ENCODE results near the gene HPDL.

Gene HPDL

DNA sequence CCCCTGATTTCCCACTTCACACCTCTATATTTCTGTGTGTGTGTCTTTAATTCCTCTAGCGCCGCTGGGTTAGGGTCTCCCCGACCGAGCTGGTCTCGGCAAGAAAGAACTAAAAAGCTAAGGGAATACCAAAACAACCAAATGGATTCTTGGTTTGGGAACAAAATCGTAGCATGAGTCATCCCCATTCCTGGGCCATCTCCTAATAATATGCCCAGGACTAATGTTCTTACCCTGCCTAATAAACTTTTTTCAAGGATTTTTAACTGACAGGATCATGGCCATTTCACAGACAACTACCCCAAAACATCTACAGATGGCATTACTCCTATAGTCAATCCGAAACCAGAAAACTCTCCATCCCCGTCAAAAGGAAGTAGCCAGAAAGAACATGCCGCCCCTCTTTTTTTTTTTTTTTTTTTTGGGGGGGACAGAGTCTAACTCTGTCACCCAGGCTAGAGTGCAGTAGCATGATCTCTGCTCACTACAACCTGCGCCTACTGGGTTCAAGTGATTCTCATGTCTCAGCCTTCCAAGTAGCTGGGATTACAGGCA lies 4.1 kb upstream of the HPDL start:
- no peak for DNase-seq (ENCODE audit: low read depth)

DNA sequence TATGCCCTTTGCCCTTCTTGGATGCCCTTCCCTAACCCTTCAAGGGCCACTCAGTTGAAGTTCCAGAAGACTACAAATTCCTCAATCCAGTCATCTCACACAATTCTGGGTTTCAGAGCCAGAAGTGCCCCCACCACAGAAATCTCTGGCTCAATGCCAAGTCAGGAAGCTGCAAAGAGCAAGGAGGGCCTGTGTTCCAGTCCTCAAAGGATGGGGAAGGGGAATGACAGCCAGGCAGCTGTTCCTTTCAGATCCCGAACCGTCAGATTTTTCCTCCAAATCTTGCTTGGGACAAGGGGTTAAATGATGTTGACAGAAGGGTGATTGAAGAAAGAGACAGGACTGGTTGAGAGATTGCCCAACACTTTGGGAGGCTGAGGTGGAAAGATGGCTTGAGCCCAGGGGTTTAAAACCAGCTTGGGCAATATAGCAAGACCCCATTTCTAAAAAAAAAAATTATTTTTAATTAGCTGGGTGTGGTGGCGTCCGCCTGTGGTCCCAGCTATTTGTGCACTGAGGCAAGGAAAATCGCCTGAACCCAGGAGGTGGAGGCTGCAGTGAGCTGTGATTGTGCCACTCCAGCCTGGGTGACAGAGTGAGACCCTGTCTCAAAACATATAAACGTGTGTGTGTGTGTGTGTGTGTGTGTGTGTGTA lies 716 bp upstream of the HPDL start:
- no peak for DNase-seq (ENCODE audit: low read depth)

DNA sequence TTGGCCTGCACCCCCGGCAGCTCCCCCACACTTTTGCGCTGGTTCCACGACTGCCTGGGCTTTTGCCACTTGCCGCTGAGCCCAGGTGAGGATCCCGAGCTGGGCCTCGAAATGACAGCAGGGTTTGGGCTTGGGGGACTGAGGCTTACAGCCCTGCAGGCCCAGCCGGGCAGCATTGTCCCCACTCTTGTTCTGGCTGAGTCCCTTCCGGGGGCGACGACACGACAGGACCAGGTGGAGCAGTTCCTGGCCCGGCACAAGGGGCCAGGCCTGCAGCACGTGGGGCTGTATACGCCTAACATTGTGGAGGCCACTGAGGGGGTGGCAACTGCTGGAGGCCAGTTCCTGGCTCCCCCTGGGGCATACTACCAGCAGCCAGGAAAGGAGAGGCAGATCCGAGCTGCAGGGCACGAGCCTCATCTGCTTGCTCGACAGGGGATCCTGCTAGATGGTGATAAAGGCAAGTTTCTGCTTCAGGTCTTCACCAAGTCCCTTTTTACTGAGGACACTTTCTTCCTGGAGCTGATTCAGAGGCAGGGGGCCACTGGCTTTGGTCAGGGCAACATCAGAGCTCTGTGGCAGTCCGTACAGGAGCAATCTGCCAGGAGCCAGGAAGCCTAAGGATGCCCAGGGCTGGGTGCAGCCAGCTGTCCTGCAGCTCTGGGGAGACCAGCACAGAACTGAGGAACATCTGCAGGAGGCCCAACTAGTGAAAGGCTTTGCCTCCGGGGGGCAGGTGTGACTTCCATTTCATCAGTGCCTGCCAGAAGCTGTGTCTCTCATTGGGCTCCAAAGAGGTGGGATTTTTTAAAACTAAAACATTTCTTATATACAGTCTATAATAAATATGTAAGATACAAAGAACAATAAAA lies 1.2 kb downstream of the HPDL start:
- no peak for DNase-seq (ENCODE audit: low read depth)

DNA sequence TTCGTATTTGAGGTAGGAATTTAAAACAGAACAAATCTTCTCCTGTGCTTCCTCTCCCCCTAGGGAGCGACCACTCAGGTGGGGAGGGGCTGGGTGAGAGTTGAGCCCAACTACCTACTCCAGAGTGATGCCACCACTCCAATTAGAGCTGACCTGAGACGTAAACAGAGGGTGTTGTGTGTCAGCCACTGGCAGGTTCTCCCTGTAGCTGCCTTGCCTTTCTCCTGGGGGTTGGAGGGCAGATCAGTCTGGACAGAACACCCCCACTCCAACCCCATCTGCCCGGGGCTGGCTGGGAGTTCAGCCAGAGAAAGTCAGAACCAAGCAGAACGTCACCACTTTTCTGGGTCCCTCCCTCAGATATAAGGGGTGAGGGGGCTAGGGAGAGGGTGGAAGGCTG lies 2.0 kb downstream of the HPDL start:
- no peak for DNase-seq (ENCODE audit: low read depth)

DNA sequence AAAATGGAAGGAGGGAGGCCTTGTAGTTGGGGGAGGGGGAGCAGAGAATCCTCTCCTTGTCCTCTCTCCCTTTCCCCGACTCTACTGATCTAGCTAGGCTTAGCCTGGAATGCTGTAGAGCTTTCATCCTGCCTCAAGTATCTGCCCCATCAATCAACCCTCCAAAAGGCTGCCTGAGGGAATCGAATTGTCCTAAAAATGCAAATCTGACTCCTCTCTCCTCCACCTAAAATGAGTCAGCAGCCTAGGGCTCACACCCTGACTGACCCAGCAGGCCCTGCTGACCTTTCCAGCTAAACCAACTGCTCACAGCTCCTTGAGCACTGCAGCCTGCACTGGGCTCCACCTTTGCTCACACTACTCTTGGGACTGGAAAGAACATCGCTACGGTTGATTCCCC lies 2.8 kb downstream of the HPDL start:
- no peak for DNase-seq (ENCODE audit: low read depth)

DNA sequence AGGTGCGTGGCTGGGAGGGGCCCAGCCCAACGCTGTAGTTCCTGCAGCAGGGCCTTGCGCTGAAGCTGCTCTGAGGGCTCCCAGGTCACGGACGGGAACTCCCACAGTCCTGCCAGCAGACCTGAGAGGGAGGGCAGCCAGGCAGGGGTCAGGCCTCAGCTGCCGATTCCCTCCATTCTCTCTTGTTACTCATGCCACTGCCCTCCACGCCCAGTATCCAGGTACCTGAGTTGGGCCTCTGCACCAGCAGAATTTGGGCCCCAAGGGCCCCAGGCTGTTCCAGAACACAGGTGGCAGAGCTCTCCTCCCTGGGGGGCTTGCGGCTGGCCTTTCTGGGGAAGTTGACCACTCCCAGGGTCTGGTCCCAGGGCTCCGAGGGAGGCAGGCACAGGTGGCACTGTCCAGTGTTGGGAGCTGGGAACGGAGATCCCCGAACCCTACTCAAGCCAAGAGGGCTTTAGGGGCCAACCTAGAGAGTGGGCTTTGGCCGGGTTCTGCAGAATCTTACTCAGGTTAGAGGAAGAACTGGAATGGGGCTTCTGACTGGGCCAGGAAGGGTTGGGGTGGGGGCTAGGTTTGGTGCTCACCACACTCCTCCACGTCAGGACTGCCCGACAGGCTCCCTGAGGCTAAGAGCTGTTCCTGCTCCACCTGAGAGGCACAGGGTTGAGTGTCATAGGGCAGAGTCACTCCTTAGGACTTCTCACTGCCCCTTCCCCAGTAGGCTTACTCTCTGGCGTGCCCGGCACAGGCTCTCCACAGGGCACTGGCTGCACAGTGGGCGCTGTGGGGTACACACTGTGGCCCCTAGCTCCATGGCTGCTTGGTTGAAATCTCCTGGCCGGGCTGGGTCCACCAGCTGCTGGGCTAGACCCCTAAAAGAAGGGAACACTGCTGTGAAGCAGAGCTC lies 5.0 kb downstream of the HPDL start:
- no peak for DNase-seq (ENCODE audit: low read depth)

DNA sequence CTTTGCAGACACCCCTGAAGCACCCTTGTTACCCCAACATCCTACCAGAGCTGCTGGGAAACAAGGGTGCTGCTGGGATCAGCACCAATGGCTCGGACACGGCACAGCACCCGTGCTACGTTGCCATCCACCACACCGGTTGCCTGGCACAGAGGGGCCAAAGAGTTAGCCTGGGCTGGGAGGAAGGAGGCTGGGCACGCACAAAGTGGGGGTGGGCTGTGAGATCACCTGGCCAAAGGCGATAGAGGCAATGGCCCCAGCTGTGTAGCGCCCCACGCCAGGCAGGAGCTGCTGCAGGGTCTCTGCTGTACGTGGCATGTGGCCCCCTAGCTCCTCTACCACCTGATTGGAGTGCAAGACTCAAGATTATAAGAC lies 5.6 kb downstream of the HPDL start:
- DNase-seq (ENCODE audit: low read depth) = no peak

DNA sequence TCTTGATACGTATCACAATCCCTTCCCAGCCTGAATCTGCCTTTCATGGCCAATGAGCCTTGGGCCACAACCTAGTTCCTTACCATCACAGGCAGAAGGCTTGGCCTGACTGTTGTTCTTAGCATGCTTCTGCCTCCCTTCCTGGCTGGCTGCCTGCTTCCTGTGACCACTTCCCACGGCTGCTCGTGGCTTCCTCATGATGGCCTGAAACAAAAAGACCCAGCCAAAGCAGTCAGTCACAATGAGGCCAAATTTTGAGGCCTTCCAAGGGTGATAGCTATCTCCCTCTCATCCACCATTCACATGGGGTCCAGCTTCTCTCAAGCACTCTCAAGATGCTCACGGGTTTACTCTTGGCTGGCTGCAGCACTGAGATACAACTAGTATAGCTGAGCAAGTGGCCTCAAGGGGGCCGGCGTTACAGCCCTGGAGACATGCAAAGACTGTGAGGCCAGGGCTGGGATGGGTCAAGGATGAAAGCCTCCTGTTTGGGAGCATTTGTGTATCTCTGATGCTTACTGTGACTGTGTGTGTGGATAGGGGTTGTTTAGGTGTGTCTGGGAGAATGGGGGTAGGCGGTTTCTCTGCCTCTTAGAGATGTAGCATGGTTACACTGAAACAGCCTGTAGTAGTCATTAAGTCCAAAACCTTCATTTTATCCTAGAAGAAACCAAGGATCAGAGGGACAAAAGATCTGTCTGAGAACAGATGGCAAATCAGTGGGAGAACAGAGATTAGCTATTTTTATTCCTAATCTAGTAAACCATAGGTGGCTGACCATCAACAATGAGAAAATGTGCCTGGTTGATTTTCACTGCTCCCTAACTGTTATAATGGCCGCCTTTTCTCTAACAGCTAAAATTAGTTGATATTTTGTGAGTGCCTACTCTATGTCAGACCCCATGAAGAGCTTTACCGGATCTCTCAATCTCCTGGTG lies 7.9 kb downstream of the HPDL start:
- DNase-seq (ENCODE audit: low read depth) = no peak

DNA sequence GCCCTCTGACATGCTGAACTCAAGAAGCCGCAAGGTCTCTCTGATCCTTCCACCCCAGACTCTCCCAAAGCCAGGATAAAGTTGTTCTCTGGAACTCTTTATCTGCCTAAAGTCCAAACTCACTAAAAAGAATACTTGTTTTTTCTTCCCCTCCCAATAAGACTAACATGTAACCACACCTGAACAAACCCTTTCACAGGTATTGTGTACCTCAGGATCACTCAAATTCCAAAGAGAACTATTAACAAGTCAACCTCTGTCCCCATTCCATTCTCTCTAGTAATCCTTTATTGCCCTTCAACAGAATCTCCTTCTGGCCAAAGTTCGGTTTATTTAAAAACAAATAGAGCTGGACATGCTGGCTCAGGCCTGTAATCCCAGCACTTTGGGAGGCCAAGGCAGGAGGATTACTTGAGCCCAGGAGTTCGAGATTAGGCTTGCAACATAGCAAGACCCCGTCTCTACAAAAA lies 9.2 kb downstream of the HPDL start:
- DNase-seq (ENCODE audit: low read depth) = no peak

DNA sequence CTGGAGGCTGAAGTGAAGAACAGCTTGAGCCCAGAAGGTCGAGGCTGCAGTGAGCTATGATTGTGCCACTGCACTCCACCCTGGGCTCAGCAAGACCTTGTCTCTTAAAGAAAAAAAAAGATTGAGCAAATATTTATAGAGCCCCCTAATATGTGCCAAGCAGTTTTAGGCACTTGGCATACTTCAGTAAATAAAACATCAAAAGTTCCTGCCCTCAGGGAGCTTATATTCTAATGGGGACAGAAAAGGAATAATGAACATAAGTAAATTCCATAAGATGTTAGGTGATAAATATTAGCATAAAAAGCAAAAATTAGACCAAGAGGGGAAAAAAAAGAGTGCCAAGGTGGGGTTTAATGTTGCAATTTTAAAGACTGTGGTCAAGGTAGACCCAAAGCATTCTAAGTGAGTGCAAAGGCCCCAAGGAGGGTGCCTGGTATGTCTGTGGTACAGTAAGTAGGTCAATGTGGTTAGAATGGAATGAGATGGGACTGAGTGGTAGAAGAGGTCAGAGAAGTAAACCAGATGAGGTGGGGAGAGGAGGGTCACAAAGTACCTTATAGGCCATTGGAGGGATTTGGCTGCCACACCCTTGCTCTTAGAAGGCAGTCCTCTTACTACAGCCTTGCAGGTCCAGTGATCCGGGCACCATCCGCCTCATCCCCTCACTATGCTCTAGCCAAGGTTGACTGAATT lies 11.1 kb downstream of the HPDL start:
- DNase-seq (ENCODE audit: low read depth) = no peak

DNA sequence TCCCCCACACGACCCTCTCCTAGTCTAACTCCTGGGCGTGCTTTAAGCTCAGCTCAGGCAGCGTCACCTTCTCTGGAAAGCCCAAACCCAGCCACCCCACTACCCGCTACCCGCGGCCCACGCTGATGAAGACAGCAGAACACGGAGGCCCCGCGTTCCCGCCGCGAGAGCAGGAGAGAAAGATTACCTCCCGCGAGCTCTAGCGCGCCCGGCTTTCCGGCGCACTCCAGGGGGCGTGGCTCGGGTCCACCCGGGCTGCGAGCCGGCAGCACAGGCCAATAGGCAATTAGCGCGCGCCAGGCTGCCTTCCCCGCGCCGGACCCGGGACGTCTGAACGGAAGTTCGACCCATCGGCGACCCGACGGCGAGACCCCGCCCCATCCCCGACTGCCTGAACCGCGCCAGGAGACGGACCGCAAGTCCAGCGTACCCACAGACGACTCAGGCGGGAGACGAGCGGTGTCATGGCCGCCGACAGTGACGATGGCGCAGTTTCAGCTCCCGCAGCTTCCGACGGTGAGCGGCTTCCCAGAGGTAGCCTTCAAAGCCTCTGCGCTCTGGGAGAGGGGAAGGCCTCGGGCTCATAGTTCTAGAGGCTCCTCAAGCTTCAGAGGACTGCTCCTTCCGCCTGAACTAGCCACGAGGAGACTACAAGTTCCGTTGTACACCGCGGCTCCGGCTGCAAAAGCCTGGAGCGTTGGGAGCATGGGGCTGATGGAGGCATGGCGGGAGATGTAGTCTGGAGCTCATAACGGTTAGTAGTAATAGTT lies 13.3 kb downstream of the HPDL start, which contains the start of the genes MUTYH and TOE1:
Gene MUTYH (minus strand): TSS at position 652 of the 770 bp plus-strand sequence. CDS start 5,935 bp downstream, outside the sequence.
Gene TOE1 (plus strand): TSS at position 382 of the 770 bp plus-strand sequence. CDS start 83 bp downstream, at position 465.
- peak; percentile 89 for DNase-seq (ENCODE audit: low read depth)

DNA sequence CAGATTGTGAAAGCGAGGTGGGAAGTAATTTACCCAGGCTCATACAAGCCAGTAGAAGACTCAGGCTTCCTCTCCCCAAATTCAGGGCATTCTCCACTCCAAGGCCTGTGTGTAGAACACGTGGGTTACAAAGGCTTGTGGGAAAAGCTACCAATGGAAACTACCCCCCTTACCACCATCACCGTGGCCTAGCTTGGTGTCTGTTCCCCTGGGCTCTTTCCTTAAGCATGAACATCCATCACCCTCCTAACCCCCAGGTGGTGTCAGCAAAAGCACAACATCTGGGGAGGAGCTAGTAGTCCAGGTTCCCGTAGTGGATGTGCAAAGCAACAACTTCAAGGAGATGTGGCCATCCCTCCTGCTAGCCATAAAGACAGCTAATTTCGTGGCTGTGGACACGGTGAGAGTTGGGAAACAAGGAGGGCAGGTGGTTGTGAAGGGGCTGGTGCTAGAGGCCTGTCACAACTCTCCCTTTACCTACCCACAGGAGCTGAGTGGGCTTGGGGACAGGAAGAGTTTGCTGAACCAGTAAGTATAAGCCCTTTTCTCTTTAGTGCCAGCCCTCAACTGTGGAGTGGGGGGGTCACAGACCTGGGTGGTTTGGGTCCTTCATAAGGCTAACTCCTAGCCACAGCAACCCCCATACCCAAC lies 14.2 kb downstream of the HPDL start:
- DNase-seq (ENCODE audit: low read depth) = no peak

DNA sequence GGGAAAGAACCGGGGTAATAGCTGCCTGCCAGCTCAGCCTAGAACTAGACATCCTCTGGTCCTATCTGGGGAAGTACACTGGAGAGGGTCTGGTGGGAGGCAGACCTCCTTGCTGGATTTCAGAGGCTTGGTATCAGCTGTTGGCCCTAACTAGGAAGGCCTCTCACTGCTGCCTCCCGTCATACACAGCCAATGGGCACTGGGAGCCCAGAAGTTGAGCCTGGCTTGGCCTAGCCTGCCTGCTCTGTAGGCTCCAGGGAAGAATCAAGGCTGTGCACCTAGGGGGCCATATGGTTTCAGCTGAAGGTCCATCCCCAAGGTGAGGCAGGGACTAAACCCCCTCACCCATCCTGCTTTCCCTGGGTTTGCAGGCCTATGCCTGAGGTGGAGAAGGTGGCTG lies 17.8 kb downstream of the HPDL start:
- DNase-seq (ENCODE audit: low read depth) = no peak

DNA sequence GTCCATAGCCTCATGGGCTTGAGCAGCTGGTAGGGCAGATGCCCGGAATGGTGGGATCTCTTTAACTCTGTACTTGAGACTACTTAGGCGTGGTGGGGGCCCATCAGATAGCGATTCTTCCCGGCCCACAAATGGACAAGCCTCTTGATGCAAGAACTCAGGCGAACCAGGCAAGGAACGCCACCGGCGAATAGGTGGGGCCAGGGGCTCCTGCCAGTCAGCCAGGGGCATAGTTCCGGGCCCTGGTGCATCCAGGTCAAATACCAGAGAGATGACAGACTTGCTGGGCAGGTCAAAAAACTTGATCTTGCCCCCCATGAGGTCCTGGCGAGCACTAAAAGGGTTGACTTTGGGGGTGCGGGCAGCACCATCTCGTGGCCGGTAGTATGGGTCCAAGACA lies 18.3 kb downstream of the HPDL start:
- DNase-seq (ENCODE audit: low read depth) = no peak

DNA sequence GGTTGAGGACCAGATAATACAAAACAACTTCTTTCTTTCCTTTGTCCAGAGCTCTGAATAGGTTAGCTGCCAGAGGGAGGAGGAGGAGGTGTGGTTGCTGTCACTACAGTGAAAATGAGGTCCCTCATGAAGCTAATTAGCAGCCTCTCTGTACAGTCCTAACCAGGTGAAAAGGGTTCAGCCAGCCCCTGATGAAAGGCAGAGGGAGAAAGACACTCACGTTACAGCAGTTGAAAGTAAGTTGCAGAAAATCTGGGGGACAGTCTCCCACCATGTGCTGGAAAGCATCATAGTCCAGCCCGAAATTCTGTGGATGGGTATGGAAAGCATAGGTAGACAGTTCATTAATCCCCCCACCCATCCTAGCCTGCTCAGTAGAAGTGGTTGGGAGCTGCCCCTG lies 19.8 kb downstream of the HPDL start:
- no peak for DNase-seq (ENCODE audit: low read depth)

DNA sequence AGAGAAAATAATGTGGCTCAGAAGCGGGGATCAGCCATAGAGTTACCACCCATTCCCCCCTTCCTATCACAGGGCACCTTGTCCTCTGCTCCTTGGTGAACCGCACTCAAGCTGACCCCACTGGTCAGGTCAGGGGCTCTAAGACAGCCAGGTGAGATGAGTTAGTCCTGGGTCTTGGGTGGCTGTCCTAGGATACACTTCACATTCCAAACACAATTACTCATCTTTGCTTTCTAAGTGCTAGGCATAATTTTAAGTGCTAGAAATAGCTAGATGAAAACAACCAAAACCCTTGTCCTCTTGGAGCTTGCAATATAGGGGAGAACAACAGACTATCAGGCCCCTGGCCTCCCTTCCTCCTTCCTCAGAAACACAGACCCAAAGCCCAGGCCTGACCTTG lies 21.3 kb downstream of the HPDL start:
- no peak for DNase-seq (ENCODE audit: low read depth)

DNA sequence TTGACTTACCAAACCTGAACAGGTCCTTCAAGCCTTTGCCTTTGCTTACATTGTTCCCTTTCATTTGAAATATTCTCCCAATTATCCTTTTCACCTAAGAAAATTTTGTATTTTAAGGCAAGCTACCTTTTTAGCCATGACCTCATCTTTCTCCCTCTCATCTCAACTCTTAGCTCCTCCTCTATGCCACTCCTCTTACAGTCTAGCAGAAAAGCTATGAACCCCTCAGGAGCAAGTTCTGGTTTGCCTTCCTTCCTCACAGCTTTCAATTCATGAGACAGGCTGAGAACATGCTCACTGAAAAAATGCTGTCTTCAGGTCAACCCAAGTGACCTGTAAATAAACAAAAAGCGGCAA lies 21.9 kb downstream of the HPDL start:
- no peak for DNase-seq (ENCODE audit: low read depth)

DNA sequence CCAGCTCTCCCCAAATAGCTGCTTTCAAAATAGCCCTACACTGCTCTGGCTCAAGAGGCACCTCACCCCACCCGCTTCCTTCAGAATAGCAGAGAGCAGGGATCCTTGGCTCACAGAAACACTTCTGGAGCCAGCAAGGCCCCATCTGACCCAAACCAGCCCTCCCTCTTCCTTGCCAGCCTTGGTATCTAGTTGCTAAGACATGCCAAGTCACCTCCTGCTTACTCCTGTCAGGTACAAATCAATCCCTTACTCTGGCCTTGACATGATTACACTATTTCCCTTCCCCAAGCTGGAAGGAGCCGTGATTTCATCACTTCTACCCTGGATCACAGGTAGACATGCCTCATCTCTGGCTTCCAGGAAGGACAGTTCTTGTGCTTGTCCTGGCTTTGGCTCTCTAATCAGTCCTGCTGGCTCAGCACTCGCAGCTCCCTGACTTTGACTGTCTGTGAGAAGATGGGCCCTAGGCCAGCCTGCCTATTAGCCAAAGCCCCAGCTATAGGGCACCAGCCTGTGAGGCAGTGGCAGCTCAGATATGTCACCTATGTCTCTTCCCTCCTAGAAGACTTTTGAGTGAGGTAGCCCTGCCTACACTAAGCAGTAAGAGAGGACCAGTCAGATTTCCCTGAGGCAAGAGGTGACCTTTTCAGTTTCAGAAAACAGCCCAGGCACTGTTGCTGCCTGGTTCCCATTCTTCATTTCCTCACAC lies 22.4 kb downstream of the HPDL start:
- no peak for DNase-seq (ENCODE audit: low read depth)
